ENCODE measurements around the gene LINGO1.

GRCh38 chr15:77642793-77643430 is 10.2 kb upstream of the LINGO1 start:
- TF ChIP-seq POLR2A (IDR thresholded peaks at IDR 0.05; ENCODE audit: low read depth, low read length) (no peak), POLR2AphosphoS5 (IDR thresholded peaks at IDR 0.05; ENCODE audit: low read depth, low read length) (no peak), SPI1 (IDR thresholded peaks at IDR 0.05; ENCODE audit: low read depth, low read length) (no peak), POU2F2 (IDR thresholded peaks at IDR 0.05; ENCODE audit: low read depth, low read length) (no peak), TAF1 (IDR thresholded peaks at IDR 0.05; ENCODE audit: low read depth, low read length) (no peak)
